Measurements from ENCODE around the gene NGDN.
"Not testable (repeated sequence)": the region's sequence is repeated elsewhere in the genome, so short reads cannot be mapped to it uniquely, and the experiment has no call there.

Gene NGDN

DNA sequence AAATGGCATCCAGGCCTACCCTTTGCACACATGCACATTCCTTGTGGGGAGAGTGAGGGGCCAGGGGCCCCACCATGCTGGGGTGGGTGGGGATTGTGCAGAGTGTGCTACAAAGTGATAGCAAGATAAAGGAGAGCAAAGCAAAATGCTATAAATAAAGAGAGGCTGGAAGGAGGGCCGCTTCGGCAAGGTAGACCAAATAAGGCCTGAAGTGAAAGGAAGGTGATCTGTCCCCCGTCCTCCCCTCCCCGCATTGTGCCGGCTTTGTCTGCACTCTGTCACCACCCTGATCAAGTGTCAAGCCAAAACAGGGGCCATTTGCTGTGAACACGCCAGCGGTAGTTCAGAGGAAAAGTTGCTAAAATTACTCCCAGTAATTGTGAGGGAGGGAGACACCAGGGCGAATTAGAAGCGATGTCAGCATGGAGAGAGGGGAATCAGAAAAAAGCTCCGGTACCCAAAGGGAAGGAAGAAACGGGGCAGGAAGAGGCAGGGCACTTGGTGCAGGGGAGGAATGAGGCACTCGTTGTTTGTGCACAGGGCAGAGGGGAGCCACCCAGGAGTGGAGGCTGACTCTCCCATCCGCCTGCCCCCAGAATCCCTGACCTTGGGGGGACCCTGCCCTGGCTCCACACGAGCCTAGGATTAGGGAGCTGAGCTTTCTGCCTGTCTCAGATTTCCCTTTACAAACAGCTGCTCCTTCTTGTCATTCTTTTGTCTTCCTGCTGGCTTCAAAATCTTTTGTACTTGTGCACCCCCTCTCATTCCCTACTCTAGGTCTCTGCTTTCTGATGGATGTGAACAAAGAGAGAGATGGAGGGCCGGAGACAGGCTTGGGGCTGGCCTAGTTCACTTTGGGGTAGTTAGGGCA lies 31.2 kb upstream of the NGDN start:
- DNase-seq (ENCODE audit: extremely low spot score, insufficient read length, low read depth), result no peak

GRCh38 chr14:23439107-23439835 lies 30.2 kb upstream of the NGDN start:
- no peak for DNase-seq (ENCODE audit: extremely low spot score, insufficient read length, low read depth)
- no peak for FAIRE-seq

More for the DNA sequence above, 31.2 kb upstream of the NGDN start:
- no peak for FAIRE-seq

DNA sequence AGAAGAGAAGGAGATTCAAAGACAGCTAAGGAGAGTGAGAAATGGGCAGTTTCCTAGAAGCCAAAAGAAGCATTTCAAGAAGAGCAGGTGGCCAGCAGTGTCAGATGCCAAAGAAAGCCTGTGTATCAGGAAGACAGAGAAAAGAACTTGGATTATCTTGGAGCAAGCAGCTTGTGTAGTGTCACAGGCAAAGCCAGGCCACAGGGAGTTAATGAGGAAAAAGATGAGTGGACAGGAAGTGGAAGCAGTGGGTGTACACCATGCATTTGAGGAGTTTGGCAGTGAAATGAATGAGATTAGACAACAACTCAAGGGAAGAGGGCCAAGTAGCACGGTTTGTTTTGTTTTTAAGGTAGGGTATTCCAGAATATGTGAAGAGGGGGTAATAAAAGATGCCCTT lies 28.4 kb upstream of the NGDN start:
- no peak for DNase-seq (ENCODE audit: extremely low spot score, insufficient read length, low read depth)
- FAIRE-seq, result no peak

DNA sequence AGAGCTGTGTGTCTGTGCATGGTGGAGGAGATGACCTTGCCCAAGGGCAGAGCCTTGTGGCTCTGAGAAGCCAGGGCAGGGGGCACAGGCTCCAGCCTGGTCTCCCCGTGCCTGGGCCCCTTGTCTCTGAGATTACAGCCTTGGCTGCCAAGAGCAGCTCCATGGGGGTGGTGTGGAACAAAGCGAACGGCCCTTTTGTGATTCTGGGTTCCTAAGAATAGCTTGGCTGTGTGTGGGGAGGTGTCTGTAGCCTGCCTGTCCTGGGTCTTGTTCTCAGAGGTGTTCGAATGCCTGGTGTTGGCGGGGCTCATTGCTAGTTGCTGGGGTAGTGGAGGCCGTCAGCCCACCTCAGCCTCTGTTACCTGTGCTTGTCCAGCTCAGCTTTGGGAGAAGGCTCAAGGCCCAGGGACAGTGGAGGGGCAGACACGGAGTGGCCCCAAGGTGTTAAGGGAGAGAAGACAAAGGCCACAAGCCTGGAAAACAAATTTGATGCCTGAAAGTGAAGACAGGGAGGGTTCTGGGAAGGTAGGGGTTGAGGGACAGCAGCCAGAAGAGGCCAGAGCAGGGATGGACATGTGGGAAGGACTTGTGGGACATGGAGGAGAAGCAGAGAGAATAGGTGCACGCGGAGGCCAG lies 26.7 kb upstream of the NGDN start:
- DNase-seq (ENCODE audit: extremely low spot score, insufficient read length, low read depth), result no peak
- no peak for FAIRE-seq

DNA sequence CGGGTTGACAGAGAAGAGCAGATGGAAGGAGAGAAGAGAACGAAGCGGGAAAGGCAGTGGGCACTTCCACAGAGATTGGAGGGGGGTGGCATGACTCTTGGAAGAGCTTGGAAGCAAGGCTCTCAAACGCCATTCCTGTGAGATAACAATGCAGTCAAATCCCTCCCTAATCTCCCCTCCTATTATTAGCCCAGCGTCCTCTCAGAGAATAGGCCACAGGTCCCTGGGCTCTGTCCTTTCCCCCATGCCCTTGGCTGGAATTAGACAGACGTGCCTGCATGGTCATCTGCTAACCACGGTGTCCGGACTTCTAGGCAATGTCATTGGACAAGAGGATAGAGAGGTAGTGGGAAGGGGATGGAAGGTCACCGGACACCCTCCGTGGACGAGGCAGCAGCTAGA lies 26.1 kb upstream of the NGDN start:
- DNase-seq (ENCODE audit: extremely low spot score, insufficient read length, low read depth), result no peak
- FAIRE-seq, result no peak

DNA sequence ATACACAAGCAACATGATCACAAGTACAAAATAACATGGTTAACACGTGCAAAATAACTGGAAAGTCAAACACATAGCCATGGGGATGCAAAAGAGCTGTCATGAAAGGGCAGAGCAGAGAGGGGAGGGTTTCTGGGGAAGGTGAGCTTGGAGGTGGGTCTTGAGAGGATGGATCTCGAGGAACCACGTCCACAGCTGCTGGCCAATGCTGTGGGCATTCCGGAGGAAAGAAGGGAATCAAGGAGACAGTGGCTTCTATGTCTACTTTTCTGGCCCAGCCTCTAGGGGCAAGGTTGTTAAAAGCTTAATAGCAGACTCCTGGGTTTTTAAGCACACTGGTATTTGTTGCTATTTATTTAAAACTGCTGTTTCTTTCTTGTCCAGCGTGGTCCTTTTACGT lies 25.6 kb upstream of the NGDN start:
- DNase-seq (ENCODE audit: extremely low spot score, insufficient read length, low read depth) (no peak), FAIRE-seq (no peak)

- FAIRE-seq (no peak), DNase-seq (ENCODE audit: extremely low spot score, insufficient read length, low read depth) (no peak)
These were observed 25.2 kb upstream of the NGDN start for GRCh38 chr14:23444314-23444713.

DNA sequence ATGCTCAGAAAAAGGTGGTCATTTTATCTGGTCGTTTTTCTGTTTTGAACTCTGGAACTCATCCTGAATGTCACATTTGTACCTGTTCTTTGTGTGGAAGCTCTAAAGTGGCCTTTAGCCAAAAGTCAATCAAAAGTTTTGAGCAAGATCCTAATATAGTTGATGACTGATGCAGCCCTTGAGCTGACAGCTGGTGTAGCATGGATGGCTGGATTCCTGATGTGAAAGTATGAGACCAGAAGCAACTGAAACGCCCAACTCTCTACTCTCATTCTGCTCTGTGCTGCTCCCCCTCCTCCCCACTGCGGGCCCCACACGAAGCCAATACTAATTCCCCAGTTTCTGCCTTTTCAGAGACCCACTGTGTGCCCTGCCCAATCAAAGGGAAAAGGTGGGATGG lies 23.7 kb upstream of the NGDN start:
- FAIRE-seq, result no peak
- no peak for DNase-seq (ENCODE audit: extremely low spot score, insufficient read length, low read depth)

GRCh38 chr14:23446291-23446851 lies 23.1 kb upstream of the NGDN start:
- FAIRE-seq, result no peak

GRCh38 chr14:23447361-23448350 lies 21.8 kb upstream of the NGDN start:
- FAIRE-seq, result no peak
- DNase-seq (ENCODE audit: extremely low spot score, insufficient read length, low read depth), result no peak

More at GRCh38 chr14:23446291-23446851, 23.1 kb upstream of the NGDN start:
- DNase-seq (ENCODE audit: extremely low spot score, insufficient read length, low read depth), result no peak

GRCh38 chr14:23449314-23449713 lies 20.2 kb upstream of the NGDN start:
- FAIRE-seq, result no peak

GRCh38 chr14:23450379-23450778 lies 19.1 kb upstream of the NGDN start:
- FAIRE-seq (no peak), DNase-seq (ENCODE audit: extremely low spot score, insufficient read length, low read depth) (no peak)

More at GRCh38 chr14:23449314-23449713, 20.2 kb upstream of the NGDN start:
- DNase-seq (ENCODE audit: extremely low spot score, insufficient read length, low read depth), result no peak

- DNase-seq (ENCODE audit: extremely low spot score, insufficient read length, low read depth) (no peak), FAIRE-seq (no peak)
These were observed 17.3 kb upstream of the NGDN start for GRCh38 chr14:23452237-23452636.

GRCh38 chr14:23454445-23454856 lies 15.1 kb upstream of the NGDN start:
- DNase-seq (ENCODE audit: extremely low spot score, insufficient read length, low read depth) (no peak), FAIRE-seq (no peak)

DNA sequence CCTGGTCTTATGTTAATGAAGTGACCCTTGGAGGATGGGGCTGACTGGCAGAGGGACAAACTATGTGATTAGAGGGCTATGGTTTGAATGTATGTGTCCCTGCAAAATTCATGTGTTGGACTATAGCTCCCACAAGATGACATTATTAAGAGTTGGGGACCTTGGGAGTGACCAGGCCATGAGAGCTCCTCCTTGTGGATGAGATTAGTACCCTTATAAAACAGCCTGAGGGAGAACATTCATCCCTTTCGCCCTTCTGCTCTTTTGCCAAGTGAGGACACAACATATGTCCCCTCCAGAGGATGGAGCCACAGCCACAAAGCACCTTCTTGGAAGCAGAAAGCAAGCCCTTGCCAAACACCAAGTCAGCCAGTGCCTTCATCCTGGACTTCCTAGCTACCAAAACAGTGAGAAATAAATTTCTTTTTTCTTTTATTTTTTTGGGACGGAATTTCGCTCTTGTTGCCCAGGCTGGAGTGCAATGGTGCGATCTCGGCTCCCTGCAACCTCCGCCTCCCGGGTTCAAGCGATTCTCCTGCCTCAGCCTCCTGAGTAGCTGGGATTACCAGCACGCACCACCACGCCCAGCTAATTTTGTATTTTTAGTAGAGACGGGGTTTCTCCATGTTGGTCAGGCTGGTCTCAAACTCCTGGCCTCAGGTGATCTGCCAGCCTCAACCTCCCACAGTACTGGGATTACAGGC lies 12.5 kb upstream of the NGDN start:
- not testable (repeated sequence) for DNase-seq (ENCODE audit: extremely low spot score, insufficient read length, low read depth)

DNA sequence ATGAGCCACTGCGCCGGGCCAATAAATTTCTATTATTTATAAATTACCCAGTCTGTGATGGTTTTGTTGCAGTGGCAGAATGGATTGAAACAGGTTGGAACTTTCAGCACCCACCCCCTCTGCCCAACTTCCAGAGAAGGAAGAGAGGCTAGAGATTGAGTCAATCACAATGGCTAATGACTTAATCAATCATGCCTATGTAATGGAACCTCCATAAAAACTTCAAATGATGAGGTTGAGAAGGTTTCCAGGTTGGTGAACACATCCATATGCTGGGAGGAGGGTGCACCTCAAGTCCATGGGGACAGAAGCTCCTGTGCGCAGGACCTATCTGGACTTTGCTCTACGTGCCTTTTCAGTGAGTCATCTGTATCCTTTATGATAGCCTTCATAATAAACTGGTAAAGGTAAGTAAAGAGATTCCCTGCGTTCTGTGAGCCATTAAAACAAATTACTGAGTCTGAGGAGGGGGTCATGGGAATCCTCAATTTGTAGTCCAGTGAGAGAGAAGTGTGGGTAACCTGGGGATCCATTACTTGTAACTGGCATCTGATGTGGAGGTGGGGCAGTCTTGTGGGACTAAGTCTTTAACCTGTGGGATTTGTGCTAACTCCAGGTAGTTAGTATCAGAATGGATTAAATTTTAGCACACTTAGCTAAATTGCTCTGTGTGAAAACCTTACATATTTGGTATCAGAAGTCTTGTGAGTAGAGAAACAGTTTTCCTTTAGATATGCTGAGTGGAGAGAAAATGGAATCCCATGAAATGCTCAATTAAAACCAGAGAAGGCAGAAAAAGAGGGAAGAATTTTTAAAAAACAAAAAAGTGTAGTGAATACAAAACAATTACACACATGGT lies 11.7 kb upstream of the NGDN start:
- FAIRE-seq, result no peak
- no peak for DNase-seq (ENCODE audit: extremely low spot score, insufficient read length, low read depth)

More for the DNA sequence above, 12.5 kb upstream of the NGDN start:
- FAIRE-seq, result not testable (repeated sequence)

DNA sequence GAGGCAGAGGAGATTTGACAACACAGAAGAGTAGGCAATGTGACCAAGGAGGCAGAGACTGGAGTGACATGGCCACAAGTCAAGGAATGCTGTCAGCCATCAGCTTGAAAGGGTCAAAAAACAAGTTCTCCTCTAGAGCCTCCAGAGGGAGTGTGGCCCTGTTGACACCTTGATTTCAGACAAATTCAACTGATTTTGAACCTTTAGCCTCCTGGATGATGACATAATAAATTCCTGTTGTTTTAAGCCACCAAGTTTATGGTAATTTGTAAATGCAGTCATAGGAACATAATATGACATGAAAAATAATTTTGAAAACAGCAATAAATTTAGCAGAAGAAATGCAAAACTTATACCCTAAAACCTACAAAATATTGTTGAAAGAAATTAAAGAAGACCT lies 8.5 kb upstream of the NGDN start:
- no peak for FAIRE-seq
- no peak for DNase-seq (ENCODE audit: extremely low spot score, insufficient read length, low read depth)

- DNase-seq (ENCODE audit: extremely low spot score, insufficient read length, low read depth), result no peak
- FAIRE-seq, result no peak
These were observed 4.8 kb upstream of the NGDN start for GRCh38 chr14:23464700-23465099.

All from GM18507 (cell line).